ENCODE data around the gene TTN.

DNA sequence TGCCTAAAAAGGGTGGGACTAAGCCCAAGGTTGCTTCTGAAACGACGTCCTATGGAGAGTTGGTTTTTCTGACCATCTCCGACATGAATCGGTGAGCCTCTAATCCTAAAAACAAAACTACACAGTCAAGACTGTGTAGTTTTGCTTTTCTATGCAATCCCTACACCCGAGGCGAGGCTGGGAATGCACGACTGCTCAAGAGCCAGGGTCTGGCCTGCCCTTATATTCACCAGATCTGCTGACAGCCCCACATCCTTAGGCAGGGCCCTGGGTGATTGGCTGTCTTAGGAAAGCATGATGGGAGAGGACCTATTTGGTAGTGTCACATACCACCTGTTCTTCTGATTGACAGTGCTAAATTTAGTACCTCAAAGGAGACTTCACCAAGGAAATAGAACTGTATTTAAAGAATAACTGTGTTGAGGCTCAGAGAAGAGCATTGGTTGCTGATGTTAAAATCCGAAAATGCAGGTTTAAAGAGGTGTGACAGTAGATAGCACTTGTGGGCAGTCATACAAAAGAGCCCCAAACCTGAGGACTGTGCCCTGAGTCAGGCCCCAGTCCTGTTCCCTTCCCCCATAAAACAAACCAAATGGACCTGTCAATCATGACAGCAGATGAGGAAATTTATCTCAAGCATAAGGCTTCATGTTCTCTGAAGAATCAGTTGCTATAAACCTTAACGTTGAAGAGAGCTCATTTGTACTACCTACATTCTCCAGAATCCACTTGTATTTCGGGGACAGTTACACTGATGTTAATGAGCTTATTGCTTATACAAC, at the start of gene TTN:
- TF ChIP-seq, protein P1, sequence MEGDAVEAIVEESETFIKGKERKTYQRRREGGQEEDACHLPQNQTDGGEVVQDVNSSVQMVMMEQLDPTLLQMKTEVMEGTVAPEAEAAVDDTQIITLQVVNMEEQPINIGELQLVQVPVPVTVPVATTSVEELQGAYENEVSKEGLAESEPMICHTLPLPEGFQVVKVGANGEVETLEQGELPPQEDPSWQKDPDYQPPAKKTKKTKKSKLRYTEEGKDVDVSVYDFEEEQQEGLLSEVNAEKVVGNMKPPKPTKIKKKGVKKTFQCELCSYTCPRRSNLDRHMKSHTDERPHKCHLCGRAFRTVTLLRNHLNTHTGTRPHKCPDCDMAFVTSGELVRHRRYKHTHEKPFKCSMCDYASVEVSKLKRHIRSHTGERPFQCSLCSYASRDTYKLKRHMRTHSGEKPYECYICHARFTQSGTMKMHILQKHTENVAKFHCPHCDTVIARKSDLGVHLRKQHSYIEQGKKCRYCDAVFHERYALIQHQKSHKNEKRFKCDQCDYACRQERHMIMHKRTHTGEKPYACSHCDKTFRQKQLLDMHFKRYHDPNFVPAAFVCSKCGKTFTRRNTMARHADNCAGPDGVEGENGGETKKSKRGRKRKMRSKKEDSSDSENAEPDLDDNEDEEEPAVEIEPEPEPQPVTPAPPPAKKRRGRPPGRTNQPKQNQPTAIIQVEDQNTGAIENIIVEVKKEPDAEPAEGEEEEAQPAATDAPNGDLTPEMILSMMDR (IDR thresholded peaks at IDR 0.05; ENCODE audit: low read depth, low read length) = no peak
- TF ChIP-seq EZH2phosphoT487 (IDR thresholded peaks at IDR 0.05; ENCODE audit: low read depth) = no peak

All from OCI-LY3 (cell line).